ENCODE measurements around the gene LHFPL3.

DNA sequence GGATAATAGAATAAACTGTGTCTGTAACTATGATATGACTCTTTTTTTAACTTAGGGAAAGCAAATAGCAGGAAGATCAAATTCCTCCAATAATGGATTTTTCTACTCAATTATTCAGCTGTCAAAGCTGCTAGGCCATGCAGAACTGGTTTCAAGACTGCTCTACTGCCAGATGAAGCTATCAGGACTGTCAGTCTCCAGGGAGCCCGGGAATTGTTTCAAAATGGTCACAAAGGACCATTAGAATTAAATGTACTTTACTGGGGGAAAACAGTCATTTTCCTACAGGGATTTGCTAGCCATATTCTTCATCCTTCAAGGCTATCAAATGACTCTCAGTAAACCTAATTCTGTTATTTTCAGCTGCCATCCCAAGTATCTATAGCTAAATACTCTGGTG, 276.3 kb downstream of the LHFPL3 start:
- TF ChIP-seq, protein P1, sequence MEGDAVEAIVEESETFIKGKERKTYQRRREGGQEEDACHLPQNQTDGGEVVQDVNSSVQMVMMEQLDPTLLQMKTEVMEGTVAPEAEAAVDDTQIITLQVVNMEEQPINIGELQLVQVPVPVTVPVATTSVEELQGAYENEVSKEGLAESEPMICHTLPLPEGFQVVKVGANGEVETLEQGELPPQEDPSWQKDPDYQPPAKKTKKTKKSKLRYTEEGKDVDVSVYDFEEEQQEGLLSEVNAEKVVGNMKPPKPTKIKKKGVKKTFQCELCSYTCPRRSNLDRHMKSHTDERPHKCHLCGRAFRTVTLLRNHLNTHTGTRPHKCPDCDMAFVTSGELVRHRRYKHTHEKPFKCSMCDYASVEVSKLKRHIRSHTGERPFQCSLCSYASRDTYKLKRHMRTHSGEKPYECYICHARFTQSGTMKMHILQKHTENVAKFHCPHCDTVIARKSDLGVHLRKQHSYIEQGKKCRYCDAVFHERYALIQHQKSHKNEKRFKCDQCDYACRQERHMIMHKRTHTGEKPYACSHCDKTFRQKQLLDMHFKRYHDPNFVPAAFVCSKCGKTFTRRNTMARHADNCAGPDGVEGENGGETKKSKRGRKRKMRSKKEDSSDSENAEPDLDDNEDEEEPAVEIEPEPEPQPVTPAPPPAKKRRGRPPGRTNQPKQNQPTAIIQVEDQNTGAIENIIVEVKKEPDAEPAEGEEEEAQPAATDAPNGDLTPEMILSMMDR (IDR thresholded peaks at IDR 0.05): no peak
- no peak for TF ChIP-seq POLR2A (IDR thresholded peaks at IDR 0.05)

Measured in right lobe of liver (tissue), 4 donors.